H1 (cell line): ENCODE data around the gene ONECUT3. TPM values are rescaled to one million over a fixed set of nuclear protein-coding genes. Genes with fewer than 3 reads are reported as not detected.
A peak's percentile ranks its signal among the peaks of the same experiment; 100 is the strongest.

Experiments used
- CTCF ChIA-PET: fragments of 300-600 bp; sonication (Branson Sonifier 250); formaldehyde crosslinking; loops from one replicate; lab custom pipeline; 2021; ENCODE audit not compliant: partially characterized antibody; lab: Charles Lee
- POLR2A ChIA-PET: fragments of 300-600 bp; sonication (Branson Sonifier 250); formaldehyde crosslinking; loops from one replicate; lab custom pipeline; 2021; ENCODE audit warnings: inconsistent platforms; ENCODE audit not compliant: partially characterized antibody; lab: Charles Lee
- DNase-seq, 2 experiments: peaks; one replicate each; pipeline versions ENCODE4 v3.0.0 to v3.0.0-alpha.2; 2010 to 2022; ENCODE audit warnings: low spot score in 2 of 2, low read depth in 1 of 2, mixed read lengths in 1 of 2
- FAIRE-seq: peaks from 2 replicates; lab custom pipeline; 2011; peaks lifted over from hg19 to GRCh38; lab: Jason Lieb, UNC
- H2AFZ ChIP-seq: 2 replicates; pipeline ENCODE4 v1.8.1; 2012; ENCODE audit warnings: low read length, inconsistent platforms
- H2AK5ac ChIP-seq: 2 replicates; pipeline ENCODE4 v1.6.1; 2013; ENCODE audit warnings: low read depth, low read length
- H2BK120ac ChIP-seq: replicated peaks from 2 replicates; pipeline ENCODE3; 2013; ENCODE audit warnings: low read depth, low read length, inconsistent platforms
- H2BK12ac ChIP-seq: 2 replicates; pipeline ENCODE4 v1.6.1; 2013; ENCODE audit warnings: low read depth, low read length
- H2BK15ac ChIP-seq: 2 replicates; pipeline ENCODE4 v1.6.1; 2013; ENCODE audit warnings: low read length
- H2BK20ac ChIP-seq: 2 replicates; pipeline ENCODE4 v1.6.1; 2013; ENCODE audit warnings: low read length
- H2BK5ac ChIP-seq: 2 replicates; pipeline ENCODE4 v1.6.1; 2013; ENCODE audit warnings: low read depth, low read length
- H3K14ac ChIP-seq: 2 replicates; pipeline ENCODE4 v1.6.1; 2013; ENCODE audit warnings: inconsistent platforms; ENCODE audit not compliant: insufficient read length
- H3K18ac ChIP-seq: 2 replicates; pipeline ENCODE4 v1.6.1; 2013; ENCODE audit warnings: low read length; ENCODE audit errors: extremely low read depth
- H3K23ac ChIP-seq: 2 replicates; pipeline ENCODE4 v1.6.1; 2013; ENCODE audit warnings: inconsistent platforms; ENCODE audit not compliant: insufficient read length
- H3K23me2 ChIP-seq: 2 replicates; pipeline ENCODE4 v1.6.1; 2013; ENCODE audit warnings: low read depth, low read length
- H3K27ac ChIP-seq: 2 replicates; pipeline ENCODE4 v1.6.1; 2011; ENCODE audit warnings: low read depth, low read length, inconsistent platforms
- H3K27me3 ChIP-seq, 4 experiments: replicated peaks in 1 of 4; 1 replicate in 1 of 4; 2 replicates in 3 of 4; pipeline versions ENCODE4 v1.6.1 to v1.8.1; 2011 to 2013; ENCODE audit warnings: low read length in 3 of 4, mild to moderate bottlenecking in 3 of 4, inconsistent platforms in 2 of 4, mixed read lengths in 2 of 4, moderate library complexity in 1 of 4; ENCODE audit not compliant: control insufficient read depth in 3 of 4, insufficient read depth in 3 of 4; ENCODE audit errors: extremely low read depth in 1 of 4
- H3K36me3 ChIP-seq, 4 experiments: 2 replicates each; pipeline versions ENCODE4 v1.6.1 to v1.8.1; 2011 to 2013; ENCODE audit warnings: mild to moderate bottlenecking in 4 of 4, low read length in 3 of 4, moderate library complexity in 2 of 4, control low read depth in 1 of 4, inconsistent platforms in 1 of 4; ENCODE audit not compliant: insufficient read depth in 4 of 4, control insufficient read depth in 2 of 4
- H3K4ac ChIP-seq: replicated peaks from 2 replicates; pipeline ENCODE3; 2013; ENCODE audit warnings: low read length, low read depth, mixed read lengths, inconsistent platforms; ENCODE audit not compliant: insufficient read length
- H3K4me1 ChIP-seq, 4 experiments: replicated peaks in 1 of 4; 1 replicate in 1 of 4; 2 replicates in 3 of 4; pipeline versions ENCODE4 v1.6.1 to v1.8.1; 2011 to 2013; ENCODE audit warnings: low read length in 3 of 4, inconsistent platforms in 2 of 4, mixed read lengths in 1 of 4; ENCODE audit not compliant: insufficient read depth in 4 of 4, control insufficient read depth in 3 of 4
- H3K4me2 ChIP-seq, 2 experiments: 2 replicates each; pipeline versions ENCODE4 v1.6.1 to v1.8.1; 2011 to 2013; ENCODE audit warnings: low read depth in 2 of 2, low read length in 2 of 2, control low read depth in 1 of 2, inconsistent platforms in 1 of 2, mild to moderate bottlenecking in 1 of 2; ENCODE audit not compliant: insufficient read depth in 1 of 2
- H3K4me3 ChIP-seq, 4 experiments: fragments of 200-600, 300-600 bp in 1 of 4; sonication (generic), shearing (Covaris generic), sonication (Bioruptor Twin) in 1 of 4; 2 replicates each; pipeline versions ENCODE4 v1.5.1 to v1.8.1; 2011 to 2016; ENCODE audit warnings: low read length in 4 of 4, low read depth in 3 of 4, control low read depth in 2 of 4, inconsistent platforms in 2 of 4, mild to moderate bottlenecking in 2 of 4, mixed read lengths in 1 of 4, moderate library complexity in 1 of 4; ENCODE audit not compliant: insufficient read depth in 2 of 4; ENCODE audit errors: extremely low read depth in 1 of 4
- H3K56ac ChIP-seq: replicated peaks from 2 replicates; pipeline ENCODE3; 2013; ENCODE audit warnings: low read depth, mild to moderate bottlenecking, mixed read lengths, low read length, inconsistent platforms; ENCODE audit not compliant: insufficient read length
- H3K79me1 ChIP-seq: 2 replicates; pipeline ENCODE4 v1.6.1; 2013; ENCODE audit warnings: low read depth, low read length, control low read depth
- H3K79me2 ChIP-seq, 2 experiments: 2 replicates each; pipeline versions ENCODE4 v1.6.1 to v1.8.1; 2012 to 2013; ENCODE audit warnings: low read length in 2 of 2, mild to moderate bottlenecking in 2 of 2, inconsistent platforms in 1 of 2; ENCODE audit not compliant: insufficient read depth in 2 of 2, control insufficient read depth in 1 of 2
- H3K9ac ChIP-seq, 4 experiments: replicated peaks in 1 of 4; 1 replicate in 1 of 4; 2 replicates in 3 of 4; pipeline versions ENCODE4 v1.6.1 to v1.8.1; 2011 to 2013; ENCODE audit warnings: low read depth in 3 of 4, low read length in 3 of 4, control low read depth in 2 of 4, mild to moderate bottlenecking in 2 of 4, moderate library complexity in 2 of 4, inconsistent platforms in 1 of 4; ENCODE audit errors: extremely low read depth in 1 of 4
- H3K9me3 ChIP-seq, 2 experiments: 2 replicates each; pipeline versions ENCODE4 v1.6.1 to v1.8.1; 2012 to 2013; ENCODE audit warnings: mild to moderate bottlenecking in 2 of 2, moderate library complexity in 2 of 2, control low read depth in 1 of 2, inconsistent platforms in 1 of 2, low read depth in 1 of 2, low read length in 1 of 2, mixed read lengths in 1 of 2; ENCODE audit not compliant: insufficient read depth in 2 of 2
- H4K20me1 ChIP-seq, 2 experiments: replicated peaks in 1 of 2; 2 replicates each; pipeline versions ENCODE3 to v1.8.1; 2011 to 2013; ENCODE audit warnings: inconsistent platforms in 2 of 2, low read length in 2 of 2, mild to moderate bottlenecking in 1 of 2; ENCODE audit not compliant: insufficient read depth in 2 of 2, control insufficient read depth in 1 of 2
- H4K5ac ChIP-seq: 2 replicates; pipeline ENCODE4 v1.6.1; 2013; ENCODE audit warnings: low read length, low read depth, mixed read lengths, inconsistent platforms; ENCODE audit not compliant: insufficient read length
- H4K8ac ChIP-seq: 2 replicates; pipeline ENCODE4 v1.8.0; 2013; ENCODE audit warnings: mild to moderate bottlenecking, moderate library complexity, low read length, inconsistent platforms; ENCODE audit not compliant: insufficient read depth; ENCODE audit errors: extremely low read depth
- H4K91ac ChIP-seq: replicated peaks from 2 replicates; pipeline ENCODE3; 2013; ENCODE audit warnings: low read length, mixed read lengths, inconsistent platforms; ENCODE audit not compliant: insufficient read length
- EGR1 ChIP-seq: IDR thresholded peaks from 2 replicates; pipeline ENCODE4 v1.6.1; 2011; ENCODE audit warnings: low read depth, low read length, borderline replicate concordance
- POU5F1 ChIP-seq: IDR thresholded peaks from 2 replicates; pipeline ENCODE4 v1.6.1; 2011; ENCODE audit warnings: low read depth, mild to moderate bottlenecking, low read length, moderate library complexity
- RXRA ChIP-seq: IDR thresholded peaks from 2 replicates; pipeline ENCODE4 v1.6.1; 2011; ENCODE audit warnings: low read depth, mild to moderate bottlenecking, low read length, moderate library complexity; ENCODE audit not compliant: insufficient read depth
- SIN3A ChIP-seq, 2 experiments: IDR thresholded peaks in 1 of 2; conservative IDR thresholded peaks in 1 of 2; 2 replicates each; pipeline ENCODE4 v1.6.1; 2011 to 2012; ENCODE audit warnings: low read length in 2 of 2, improper control_type of control experiment in 1 of 2, low read depth in 1 of 2, mild to moderate bottlenecking in 1 of 2
- SIRT6 ChIP-seq: IDR thresholded peaks from one replicate; pipeline ENCODE4 v1.7.1; 2012; ENCODE audit warnings: low read length, inconsistent platforms
- SP2 ChIP-seq: IDR thresholded peaks from 2 replicates; pipeline ENCODE4 v1.6.1; 2012; ENCODE audit warnings: mild to moderate bottlenecking, low read length, inconsistent platforms
- SRF ChIP-seq: IDR thresholded peaks from 2 replicates; pipeline ENCODE4 v1.6.1; 2011; ENCODE audit warnings: mild to moderate bottlenecking, low read depth, low read length, moderate library complexity
- SUZ12 ChIP-seq: fragments of 200-600 bp; sonication (generic); IDR thresholded peaks from 2 replicates; pipeline ENCODE4 v1.6.1; 2012; ENCODE audit warnings: mild to moderate bottlenecking, inconsistent platforms, low read length, moderate library complexity, mixed read lengths
- WGBS, 2 experiments: shearing (Covaris generic) in 1 of 2; methylation state at CpG; one replicate each; pipeline versions ENCODE4 v1.1.6 to v1.1.7; 2013 to 2015; ENCODE audit warnings: low lambda C conversion rate in 2 of 2, mixed read lengths in 2 of 2, inconsistent platforms in 1 of 2, low coverage in 1 of 2, missing lambda C conversion rate in 1 of 2; ENCODE audit not compliant: insufficient replicate concordance in 2 of 2, insufficient coverage in 1 of 2, insufficient read length in 1 of 2; ENCODE audit errors: extremely low coverage in 1 of 2, missing lambda C conversion rate in 1 of 2; 5-methylcytosine and 5-hydroxymethylcytosine counted together
- polyA plus RNA-seq, 7 experiments: library from polyadenylated mRNA; depleted of rRNA in 3 of 7; stranded (reverse) in 5 of 7; unstranded in 2 of 7; fragments of >200 nt in 5 of 7; fragments of 200-250 nt in 2 of 7; gene quantifications; 1 replicate in 5 of 7; 2 replicates in 1 of 7; 4 replicates in 1 of 7; pipeline versions ENCODE4 v1.2.1 to v1.2.3, GENCODE V29; 2011 to 2013; ENCODE audit warnings: missing spikeins in 2 of 7, mixed read lengths in 2 of 7
- total RNA-seq: library from RNA; stranded (reverse); fragmentation: NEBNext Ultra II Directional; extraction: Animal tissue kit (Norgen Biotek cat#: 25700); gene quantifications from 2 replicates; pipeline ENCODE4 v1.2.1, GENCODE V29; 2021

The ONECUT3 gene
- total and polyA plus RNA-seq, 2 of the 8 experiments (the other 6 are each of a cell fraction or from before 2014, with no cell fraction given), result not detected

DNA sequence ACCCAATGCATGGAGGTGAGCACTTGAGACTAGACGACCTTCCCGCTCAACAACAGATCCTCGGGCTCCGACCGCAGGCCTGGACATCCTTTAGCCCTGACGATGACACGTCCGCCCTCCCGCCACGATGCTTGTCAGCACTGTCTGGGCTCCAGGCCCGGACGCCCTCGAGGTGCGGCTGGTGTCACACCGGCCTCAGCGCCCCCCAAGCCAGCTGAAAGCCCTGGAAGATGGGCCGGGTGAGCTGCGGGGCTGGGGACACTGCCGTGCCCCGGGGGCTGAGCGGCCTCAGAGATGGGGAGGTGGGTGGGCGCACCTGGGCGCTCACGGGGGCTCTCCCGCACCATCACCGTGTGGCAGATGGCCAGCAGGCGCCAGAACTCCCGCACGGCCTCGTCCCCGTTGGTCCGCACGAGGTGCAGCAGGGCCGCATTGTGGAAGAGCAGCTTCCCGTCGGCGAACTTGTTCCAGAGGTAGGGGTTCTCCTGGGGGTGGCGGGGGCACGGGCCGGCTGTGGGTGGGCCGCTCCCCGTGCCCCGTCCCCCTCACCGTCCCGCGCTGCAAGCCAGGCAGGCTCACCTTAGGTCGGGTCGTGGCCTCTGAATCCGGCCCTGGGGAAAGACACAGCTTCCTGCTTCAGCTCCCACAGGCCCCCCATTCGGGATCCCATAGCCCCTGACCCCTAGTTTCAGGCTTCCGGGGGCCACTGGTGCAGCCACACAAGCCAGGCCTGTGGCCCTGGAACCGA, 43.3 kb downstream of the ONECUT3 start:
- Histone ChIP-seq H3K4me1 (peaks cover 0 to 15% (median 8%) of the 10 kb centered on the region in 4 experiments; a peak in 5 of 7 replicates), H3K4me3 (no peak overlapping the region), H2BK12ac (peak overlapping the region; percentile 17; the same call in 1 of the 2 replicates), H4K8ac (peak overlapping the region; percentile 83), H3K4me2 (0 out of 4 replicates have a peak overlapping the region, but pooled peaks of 1 of the 2 experiments have one; percentile 40), H3K23ac (no peak overlapping the region), H3K9me3 (peaks cover 0 to 1% of the 10 kb centered on the region in 2 experiments; a peak in 1 of 4 replicates), H3K27me3 (peaks cover 0 to 2% (median 0%) of the 10 kb centered on the region in 4 experiments; a peak in 1 of 7 replicates), H3K27ac (no peak overlapping the region), H2AFZ (no peak overlapping the region), H3K36me3 (no peaks in the 10 kb centered on the region), H2BK15ac (peak overlapping the region; percentile 46; the same call in 1 of the 2 replicates), H2BK5ac (peak overlapping the region; percentile 52; the same call in 1 of the 2 replicates), H3K4ac (no peak overlapping the region), H3K23me2 (no peaks in the 10 kb centered on the region; the same call in 1 of the 2 replicates), H3K79me1 (no peaks in the 10 kb centered on the region), H3K9ac (no peak overlapping the region), H4K5ac (no peak overlapping the region), H3K79me2 (no peaks in the 10 kb centered on the region), H2BK120ac (no peak overlapping the region), H3K56ac (no peak overlapping the region), H4K91ac (peak overlapping the region; percentile 73), H3K18ac (no peak overlapping the region; the same call in 1 of the 2 replicates), H3K14ac (no peak overlapping the region), H4K20me1 (no peaks in the 10 kb centered on the region), H2AK5ac (no peak overlapping the region), H2BK20ac (no peak overlapping the region)
- CTCF ChIA-PET, result interaction anchor here (0.6 to 10.7 kb wide), 19 partner anchors 8 to 208 kb away, joined by 3 to 150 read pairs (median 6); partner anchors contain the start of gene ATP8B3
- POLR2A ChIA-PET, result interaction anchor here (0.6 to 1.2 kb wide), 2 partner anchors 11 to 72 kb away, joined by 3 to 5 read pairs; no protein-coding TSS in a partner anchor
- no peak for FAIRE-seq
- TF ChIP-seq SUZ12, result no peak
- no peak for TF ChIP-seq POU5F1
- no peak for TF ChIP-seq SP2
- no peak for TF ChIP-seq EGR1
- TF ChIP-seq SIN3A (conservative IDR thresholded peaks at IDR 0.05 in 1 of 2, IDR thresholded peaks at IDR 0.05 in 1 of 2; ENCODE audit: low read depth in 1 of 2, low read length in 2 of 2), result no peak
- TF ChIP-seq SIRT6, result no peak
- no peak for TF ChIP-seq RXRA
- TF ChIP-seq SRF, result no peak
- WGBS, 2 experiments, result 92% methylated on average over 38 of the region's 52 CpGs; no CpG with 5 or more reads in 1 of the 2 experiments
- DNase-seq, result no peak
